CD4-positive, alpha-beta memory T cell (primary cell): ENCODE measurements around the gene DYSF. TPM values are rescaled to one million over a fixed set of nuclear protein-coding genes. Genes with fewer than 3 reads are reported as not detected.
"Not testable (repeated sequence)": the region's sequence is repeated elsewhere in the genome, so short reads cannot be mapped to it uniquely, and the experiment has no call there.

ENCODE experiments used
- CTCF ChIA-PET: fragments of 350-600 bp; sonication (Branson Sonifier 250); formaldehyde crosslinking; loops from one replicate; lab custom pipeline; 2021; ENCODE audit warnings: inconsistent platforms; ENCODE audit not compliant: partially characterized antibody; lab: Charles Lee
- POLR2A ChIA-PET: fragments of 350-600 bp; sonication (Branson Sonifier 250); formaldehyde crosslinking; loops from one replicate; lab custom pipeline; 2021; ENCODE audit not compliant: partially characterized antibody; lab: Charles Lee
- DNase-seq, 5 donors: peaks; one replicate each; pipeline versions ENCODE4 v3.0.0 to v3.0.0-alpha.2; 2020 to 2022; ENCODE audit warnings: mixed read lengths in 1 of 5
- H3K27ac ChIP-seq: one replicate; pipeline ENCODE4 v1.7.0; 2013; ENCODE audit warnings: low read depth, low read length
- H3K27me3 ChIP-seq: 2 replicates; pipeline ENCODE4 v1.7.0; 2013; ENCODE audit warnings: mild to moderate bottlenecking, low read length, moderate library complexity; ENCODE audit not compliant: insufficient read depth
- H3K36me3 ChIP-seq: 2 replicates; pipeline ENCODE4 v1.7.0; 2013; ENCODE audit warnings: mild to moderate bottlenecking, low read length, moderate library complexity; ENCODE audit not compliant: insufficient read depth
- H3K4me1 ChIP-seq: 2 replicates; pipeline ENCODE4 v1.7.0; 2013; ENCODE audit warnings: mild to moderate bottlenecking, low read length, moderate library complexity; ENCODE audit not compliant: insufficient read depth
- H3K4me3 ChIP-seq, 2 donors: one replicate each; pipeline ENCODE4 v1.7.0; 2013; ENCODE audit warnings: low read length in 2 of 2, mild to moderate bottlenecking in 1 of 2
- H3K9me3 ChIP-seq, 2 donors: one replicate each; pipeline ENCODE4 v1.7.0; 2013; ENCODE audit warnings: low read length in 2 of 2, control low read depth in 1 of 2; ENCODE audit not compliant: control insufficient read depth in 1 of 2
- H3K27ac Mint-ChIP-seq, 7 donors: one replicate each; pipeline ENCODE4 v1.8.0; 2020 to 2021; ENCODE audit warnings: mixed read lengths in 7 of 7, mild to moderate bottlenecking in 6 of 7, inconsistent platforms in 3 of 7, moderate library complexity in 3 of 7
- H3K27me3 Mint-ChIP-seq, 2 donors: one replicate each; pipeline ENCODE4 v1.8.0; 2020 to 2021; ENCODE audit warnings: mixed read lengths in 2 of 2
- H3K36me3 Mint-ChIP-seq, 2 donors: one replicate each; pipeline ENCODE4 v1.8.0; 2020 to 2021; ENCODE audit warnings: mixed read lengths in 2 of 2, inconsistent platforms in 1 of 2, mild to moderate bottlenecking in 1 of 2
- H3K4me1 Mint-ChIP-seq, 4 donors: one replicate each; pipeline ENCODE4 v1.8.0; 2020 to 2021; ENCODE audit warnings: mixed read lengths in 4 of 4, mild to moderate bottlenecking in 1 of 4
- H3K4me3 Mint-ChIP-seq, 8 donors: one replicate each; pipeline ENCODE4 v1.8.0; 2020 to 2021; ENCODE audit warnings: mixed read lengths in 8 of 8, mild to moderate bottlenecking in 7 of 8, moderate library complexity in 6 of 8, inconsistent platforms in 3 of 8
- H3K9me3 Mint-ChIP-seq, 8 donors: one replicate each; pipeline ENCODE4 v1.8.0; 2020 to 2021; ENCODE audit warnings: mixed read lengths in 8 of 8, mild to moderate bottlenecking in 5 of 8, inconsistent platforms in 3 of 8, moderate library complexity in 1 of 8
- intact Hi-C: fragments of 100-400 bp; cut with micrococcal nuclease; formaldehyde crosslinking; loops from one replicate; pipeline ENCODE4 v1.15.1; 2023
- polyA plus RNA-seq, 2 donors: library from polyadenylated mRNA; unstranded; fragments of 300-500 nt; fragmentation: Illumina TruSeq; gene quantifications; one replicate each; pipeline ENCODE4 v1.2.3, GENCODE V29; 2021
- total RNA-seq, 2 experiments: library from RNA; stranded (reverse); gene quantifications; one replicate each; pipeline ENCODE4 v1.2.3, GENCODE V29; 2021

The DYSF gene
- total and polyA plus RNA-seq, 4 experiments from 2014 or later: 0.28 to 0.49 TPM; not detected in 2

DNA sequence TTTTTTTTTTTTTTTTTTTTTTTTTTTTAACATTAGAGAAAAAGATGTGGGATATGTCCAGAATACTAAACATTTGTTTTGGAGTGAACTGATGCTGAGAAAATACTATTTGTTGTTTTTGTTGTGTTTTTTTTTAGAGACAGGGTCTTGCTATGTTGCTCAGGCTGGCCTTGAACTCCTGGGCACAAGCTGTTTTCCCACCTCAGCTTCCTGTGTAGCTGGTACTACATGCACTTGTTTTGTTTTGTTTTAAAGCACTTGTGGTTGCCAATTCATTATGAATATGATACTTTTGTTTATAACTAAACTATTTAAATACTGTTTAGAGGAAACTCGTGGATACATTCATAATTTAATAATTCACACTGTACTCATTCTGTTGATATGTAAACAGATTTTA, 33.4 kb upstream of the DYSF start:
- Mint-ChIP-seq H3K27me3 (no peaks in the 10 kb centered on the region), H3K4me3 (no peak overlapping the region), H3K4me1 (peaks cover 8 to 27% (median 12%) of the 10 kb centered on the region in 4 donors), H3K27ac (peak overlapping the region in 1 of 7 donors; percentile 70), H3K36me3 (peaks cover 26 to 28% of the 10 kb centered on the region in 2 donors), H3K9me3 (no peaks in the 10 kb centered on the region)
- no peak overlapping the region for H3K4me3 ChIP-seq
- H3K27ac ChIP-seq: no peak overlapping the region
- no peak for DNase-seq
- POLR2A ChIA-PET: no interaction called here
- CTCF ChIA-PET: interaction anchor here (1.2 kb wide), 1 partner anchor 88 kb away, joined by 4 read pairs; the partner anchor contains the start of gene ZNF638
- peaks cover 22% of the 10 kb centered on the region for H3K36me3 ChIP-seq
- H3K27me3 ChIP-seq: no peaks in the 10 kb centered on the region
- no peaks in the 10 kb centered on the region for H3K9me3 ChIP-seq
- intact Hi-C loops: no loop called here
- peaks cover 17% of the 10 kb centered on the region for H3K4me1 ChIP-seq

DNA sequence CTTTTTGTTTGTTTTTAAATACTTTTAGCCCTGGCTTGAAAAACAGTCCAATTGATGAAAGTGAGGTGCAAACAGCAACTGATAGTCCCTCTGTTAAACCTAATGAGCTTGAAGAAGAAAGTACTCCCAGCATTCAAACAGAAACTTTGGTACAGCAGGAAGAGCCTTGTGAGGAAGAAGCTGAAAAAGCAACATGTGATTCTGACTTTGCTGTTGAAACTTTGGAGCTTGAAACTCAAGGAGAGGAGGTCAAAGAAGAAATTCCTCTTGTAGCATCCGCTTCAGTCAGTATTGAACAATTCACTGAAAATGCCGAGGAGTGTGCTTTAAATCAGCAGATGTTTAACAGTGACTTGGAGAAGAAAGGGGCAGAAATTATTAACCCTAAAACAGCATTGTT, 30.6 kb upstream of the DYSF start:
- peak overlapping the region in 3 of 7 donors; percentile 5 to 10 (median 10) for H3K27ac Mint-ChIP-seq
- peaks cover 4 to 22% (median 7%) of the 10 kb centered on the region in 4 donors for H3K4me1 Mint-ChIP-seq
- peaks cover 44 to 46% of the 10 kb centered on the region in 2 donors for H3K36me3 Mint-ChIP-seq
- H3K27me3 Mint-ChIP-seq: no peaks in the 10 kb centered on the region
- H3K4me3 Mint-ChIP-seq: no peak overlapping the region
- H3K4me1 ChIP-seq: peaks cover 13% of the 10 kb centered on the region
- no peaks in the 10 kb centered on the region for H3K9me3 ChIP-seq
- ChIA-PET CTCF (no interaction called here), POLR2A (no interaction called here)
- H3K4me3 ChIP-seq: no peak overlapping the region
- intact Hi-C loops: no loop called here
- no peaks in the 10 kb centered on the region for H3K27me3 ChIP-seq
- DNase-seq: no peak
- H3K36me3 ChIP-seq: peaks cover 39% of the 10 kb centered on the region
- H3K27ac ChIP-seq: no peak overlapping the region
- no peaks in the 10 kb centered on the region for H3K9me3 Mint-ChIP-seq

DNA sequence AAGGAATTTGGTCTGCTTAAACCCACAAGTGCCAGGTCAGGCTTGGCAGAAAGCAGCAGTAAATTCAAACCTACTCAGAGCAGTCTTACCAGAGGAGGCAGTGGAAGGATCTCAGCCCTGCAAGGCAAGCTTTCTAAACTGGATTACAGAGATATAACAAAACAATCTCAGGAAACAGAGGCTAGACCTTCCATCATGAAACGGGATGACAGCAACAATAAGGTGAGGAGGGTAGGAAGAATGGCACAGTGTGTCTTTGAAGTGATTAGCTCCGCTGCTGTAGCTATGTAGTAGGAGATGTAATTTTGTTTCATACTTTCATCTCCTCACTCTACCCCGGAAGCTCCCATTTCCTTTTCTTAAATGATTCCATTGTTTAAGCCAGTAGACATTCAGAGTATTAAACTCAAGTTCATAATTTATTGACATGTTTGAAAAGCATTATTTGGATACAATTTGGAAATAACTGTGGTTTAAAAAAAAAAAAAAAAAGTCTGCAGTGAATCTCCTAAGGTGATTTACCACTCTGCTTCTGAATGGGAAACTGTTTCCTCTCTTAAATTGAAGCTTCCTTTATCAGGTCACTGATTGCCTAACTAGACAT, 29.4 kb upstream of the DYSF start:
- peaks cover 50 to 52% of the 10 kb centered on the region in 2 donors for H3K36me3 Mint-ChIP-seq
- Histone ChIP-seq H3K36me3 (peaks cover 46% of the 10 kb centered on the region), H3K27ac (no peak overlapping the region), H3K4me1 (peaks cover 10% of the 10 kb centered on the region), H3K9me3 (no peaks in the 10 kb centered on the region), H3K27me3 (no peaks in the 10 kb centered on the region), H3K4me3 (no peak overlapping the region)
- H3K4me1 Mint-ChIP-seq: peaks cover 2 to 19% (median 6%) of the 10 kb centered on the region in 4 donors
- ChIA-PET CTCF (no interaction called here), POLR2A (no interaction called here)
- no peak for DNase-seq
- no peak overlapping the region for H3K4me3 Mint-ChIP-seq
- intact Hi-C loops: no loop called here
- H3K9me3 Mint-ChIP-seq: no peaks in the 10 kb centered on the region
- no peaks in the 10 kb centered on the region for H3K27me3 Mint-ChIP-seq
- peak overlapping the region in 3 of 7 donors; percentile 35 to 84 (median 36) for H3K27ac Mint-ChIP-seq

DNA sequence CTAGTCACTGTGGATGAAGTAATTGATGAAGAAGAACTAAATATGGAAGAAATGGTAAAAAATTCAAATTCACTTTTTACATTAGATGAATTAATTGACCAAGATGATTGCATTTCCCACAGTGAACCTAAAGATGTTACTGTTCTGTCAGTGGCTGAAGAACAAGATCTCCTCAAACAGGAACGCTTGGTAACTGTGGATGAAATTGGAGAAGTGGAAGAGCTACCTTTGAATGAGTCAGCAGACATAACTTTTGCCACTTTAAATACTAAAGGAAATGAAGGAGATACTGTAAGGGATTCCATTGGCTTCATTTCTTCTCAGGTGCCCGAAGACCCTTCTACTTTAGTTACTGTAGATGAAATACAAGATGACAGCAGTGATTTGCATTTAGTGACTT, 26.6 kb upstream of the DYSF start:
- CTCF ChIA-PET: interaction anchor here (1.0 kb wide), 1 partner anchor 95 kb away, joined by 3 read pairs; the partner anchor contains the start of gene ZNF638
- peaks cover 0 to 11% (median 2%) of the 10 kb centered on the region in 4 donors for H3K4me1 Mint-ChIP-seq
- peak overlapping the region in 3 of 7 donors; percentile 9 to 54 (median 16) for H3K27ac Mint-ChIP-seq
- H3K4me3 Mint-ChIP-seq: no peak overlapping the region
- H3K27me3 Mint-ChIP-seq: no peaks in the 10 kb centered on the region
- Histone ChIP-seq H3K27me3 (no peaks in the 10 kb centered on the region), H3K27ac (no peak overlapping the region), H3K4me1 (no peaks in the 10 kb centered on the region), H3K9me3 (no peaks in the 10 kb centered on the region), H3K4me3 (no peak overlapping the region), H3K36me3 (peaks cover 60% of the 10 kb centered on the region)
- no peak for DNase-seq
- H3K9me3 Mint-ChIP-seq: no peaks in the 10 kb centered on the region
- peaks cover 65 to 67% of the 10 kb centered on the region in 2 donors for H3K36me3 Mint-ChIP-seq
- POLR2A ChIA-PET: no interaction called here
- intact Hi-C loops: no loop called here

DNA sequence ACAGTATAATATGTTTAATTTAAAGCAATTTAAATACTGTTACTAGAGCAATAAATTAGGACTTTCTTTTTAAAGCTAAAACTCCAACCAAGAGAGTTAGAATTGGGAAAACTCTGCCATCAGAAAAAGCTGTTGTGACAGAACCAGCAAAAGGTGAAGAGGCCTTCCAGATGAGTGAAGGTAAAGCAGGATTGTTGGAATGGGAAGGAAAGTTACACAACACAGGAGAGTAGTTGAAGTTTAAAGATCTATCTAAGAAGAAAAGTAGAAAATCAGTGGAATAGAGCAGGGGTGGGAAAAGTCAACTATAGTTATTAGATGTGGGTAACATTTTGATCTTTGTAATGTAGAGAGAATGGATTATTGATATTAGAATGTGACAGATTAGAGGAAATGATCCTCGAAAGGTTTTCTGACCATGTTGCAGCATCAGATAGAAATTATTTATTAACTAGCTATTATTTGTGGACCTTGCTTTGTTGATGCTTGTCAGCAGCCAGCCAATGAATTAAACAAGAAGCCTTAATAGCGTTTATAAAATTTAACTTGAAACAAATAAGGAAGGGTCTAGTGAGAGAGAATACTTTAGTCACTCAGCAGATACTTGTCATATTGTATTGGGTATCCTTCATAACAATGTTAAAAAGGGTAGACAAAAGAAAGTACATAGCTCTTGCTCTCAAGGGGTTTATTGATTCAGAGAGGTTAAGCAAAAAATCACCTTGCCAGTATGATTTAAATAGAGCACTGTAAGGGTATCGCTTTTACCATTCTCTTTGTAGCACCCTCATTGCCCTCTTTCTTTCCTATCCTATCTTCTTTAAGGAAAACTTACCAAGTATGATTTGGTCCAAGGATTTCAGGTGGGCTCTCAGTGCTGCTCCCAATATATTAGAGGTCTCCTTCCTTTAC, 24.6 kb upstream of the DYSF start:
- CTCF ChIA-PET: no interaction called here
- H3K27me3 Mint-ChIP-seq: no peaks in the 10 kb centered on the region
- peaks cover 70 to 71% of the 10 kb centered on the region in 2 donors for H3K36me3 Mint-ChIP-seq
- DNase-seq: no peak
- no peaks in the 10 kb centered on the region for H3K4me1 ChIP-seq
- no peak overlapping the region for H3K27ac ChIP-seq
- peaks cover 0 to 6% (median under 1%) of the 10 kb centered on the region in 4 donors for H3K4me1 Mint-ChIP-seq
- no peak overlapping the region for H3K4me3 Mint-ChIP-seq
- H3K36me3 ChIP-seq: peaks cover 64% of the 10 kb centered on the region
- POLR2A ChIA-PET: no interaction called here
- no peak overlapping the region for H3K4me3 ChIP-seq
- H3K27me3 ChIP-seq: no peaks in the 10 kb centered on the region
- intact Hi-C loops: no loop called here
- no peaks in the 10 kb centered on the region for H3K9me3 ChIP-seq
- H3K27ac Mint-ChIP-seq: peak overlapping the region in 2 of 7 donors; percentile 8 to 35
- no peaks in the 10 kb centered on the region for H3K9me3 Mint-ChIP-seq

DNA sequence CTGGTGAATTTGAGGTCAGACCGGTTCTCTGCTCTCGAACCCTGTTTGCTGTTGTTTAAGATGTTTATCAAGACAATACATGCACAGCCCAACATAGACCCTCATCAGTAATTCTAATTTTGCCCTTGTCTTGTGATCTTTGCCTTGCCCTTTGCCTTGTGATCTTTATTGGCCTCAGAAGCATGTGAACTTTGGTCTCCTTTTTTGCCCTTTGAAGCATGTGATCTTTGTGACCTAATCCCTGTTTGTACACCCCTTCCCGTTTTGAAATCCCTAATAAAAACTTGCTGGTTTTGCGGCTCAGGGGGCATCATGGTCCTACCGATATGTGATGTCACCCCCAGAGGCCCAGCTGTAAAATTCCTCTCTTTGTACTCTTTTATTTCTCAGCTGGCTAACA, 8.2 kb upstream of the DYSF start:
- CTCF ChIA-PET, intact Hi-C loops, H3K36me3 Mint-ChIP-seq: not testable (repeated sequence)

DNA sequence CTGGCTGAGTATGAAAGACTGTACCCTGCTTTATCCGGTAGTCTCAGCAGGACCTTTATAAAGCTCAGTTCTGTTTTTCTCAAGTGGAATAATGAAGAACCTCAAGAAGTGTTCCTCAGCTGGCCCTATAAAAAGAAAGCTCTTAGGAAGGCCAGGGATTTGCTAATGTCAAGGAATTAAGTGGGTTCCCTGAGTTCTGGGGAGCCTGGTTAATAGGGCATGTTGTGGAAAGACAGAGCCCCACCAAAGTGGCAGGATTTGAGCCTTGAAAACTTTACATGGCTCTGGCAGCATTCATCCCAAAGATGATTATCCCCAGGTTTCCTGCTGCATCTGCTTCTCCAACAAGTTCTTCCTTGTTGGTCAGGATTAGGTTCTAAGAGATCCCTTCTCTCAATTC, 6.9 kb upstream of the DYSF start:
- ChIA-PET CTCF (interaction anchor here (1.3 kb wide), 1 partner anchor 147 kb away, joined by 3 read pairs; no protein-coding TSS in a partner anchor), POLR2A (no interaction called here)
- H3K27me3 ChIP-seq: no peaks in the 10 kb centered on the region
- Mint-ChIP-seq H3K9me3 (peaks cover 0 to 2% (median 0%) of the 10 kb centered on the region in 8 donors), H3K27me3 (peaks cover under 1 to 4% of the 10 kb centered on the region in 2 donors), H3K36me3 (peaks cover 0 to 3% of the 10 kb centered on the region in 2 donors), H3K27ac (no peak overlapping the region), H3K4me3 (no peak overlapping the region), H3K4me1 (peaks cover 0 to 2% (median 0%) of the 10 kb centered on the region in 4 donors)
- H3K4me1 ChIP-seq: no peaks in the 10 kb centered on the region
- no peak overlapping the region for H3K27ac ChIP-seq
- no peaks in the 10 kb centered on the region for H3K9me3 ChIP-seq
- no peak for DNase-seq
- intact Hi-C loops: no loop called here
- no peaks in the 10 kb centered on the region for H3K36me3 ChIP-seq
- no peak overlapping the region for H3K4me3 ChIP-seq

More for the DNA sequence above, 8.2 kb upstream of the DYSF start:
- H3K36me3 ChIP-seq, H3K27ac ChIP-seq, H3K27me3 Mint-ChIP-seq, H3K4me3 ChIP-seq, H3K4me1 ChIP-seq, H3K9me3 ChIP-seq, H3K4me3 Mint-ChIP-seq, H3K27ac Mint-ChIP-seq, POLR2A ChIA-PET, H3K4me1 Mint-ChIP-seq, DNase-seq, H3K27me3 ChIP-seq, H3K9me3 Mint-ChIP-seq: not testable (repeated sequence)
